ENCODE measurements around the gene EGFLAM. TPM values are rescaled to one million over a fixed set of nuclear protein-coding genes. Genes with fewer than 3 reads are reported as not detected.

The EGFLAM gene
- total RNA-seq, 1 donor from 2014 or later, result 132 TPM

GRCh38 chr5:38265546-38266179, 7.3 kb downstream of the EGFLAM start:
- DNase-seq (ENCODE audit: low spot score), result no peak

GRCh38 chr5:38267372-38267771, 9.0 kb downstream of the EGFLAM start:
- DNase-seq (ENCODE audit: low spot score), result no peak

DNA sequence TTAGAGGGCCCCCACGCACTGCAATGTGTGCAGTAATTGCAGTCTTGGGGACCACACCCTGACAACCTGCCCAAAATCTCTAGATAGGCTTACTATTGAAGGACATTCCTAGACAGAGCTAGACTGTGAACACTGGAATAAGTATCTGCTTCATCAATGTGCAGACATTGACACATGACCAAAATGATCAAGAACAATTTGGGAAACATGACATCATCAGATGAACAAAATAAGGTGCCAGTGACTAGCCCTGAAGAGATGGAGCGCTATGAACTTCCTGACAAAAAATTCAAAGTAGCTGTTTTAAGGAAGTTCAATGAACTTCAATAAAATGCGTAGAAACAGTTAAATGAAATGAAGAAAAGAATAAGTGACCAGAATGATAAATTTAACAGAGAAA, 15.3 kb downstream of the EGFLAM start:
- DNase-seq (ENCODE audit: low spot score), result no peak

GRCh38 chr5:38274370-38274769, 16.0 kb downstream of the EGFLAM start:
- DNase-seq (ENCODE audit: low spot score), result no peak

DNA sequence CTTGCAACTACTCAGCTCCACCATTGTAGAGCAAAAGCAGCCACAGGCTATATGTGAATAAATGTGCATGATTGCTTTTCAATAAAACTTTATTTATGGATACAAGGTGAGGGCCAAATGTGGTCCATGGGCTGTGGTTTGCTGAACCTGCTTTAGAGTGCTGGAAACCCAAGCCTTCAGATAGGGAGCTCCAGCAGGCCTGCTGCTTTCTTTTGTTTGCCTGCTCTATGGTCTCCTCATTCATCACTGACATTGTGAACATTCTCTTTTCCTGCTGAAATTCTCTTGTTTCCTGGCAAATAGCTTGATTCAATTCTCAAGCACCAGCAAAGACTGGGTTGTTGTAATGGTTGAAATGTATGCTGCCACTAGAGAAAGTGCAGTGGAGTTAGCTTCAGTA, 26.0 kb downstream of the EGFLAM start:
- no peak for DNase-seq (ENCODE audit: low spot score)

DNA sequence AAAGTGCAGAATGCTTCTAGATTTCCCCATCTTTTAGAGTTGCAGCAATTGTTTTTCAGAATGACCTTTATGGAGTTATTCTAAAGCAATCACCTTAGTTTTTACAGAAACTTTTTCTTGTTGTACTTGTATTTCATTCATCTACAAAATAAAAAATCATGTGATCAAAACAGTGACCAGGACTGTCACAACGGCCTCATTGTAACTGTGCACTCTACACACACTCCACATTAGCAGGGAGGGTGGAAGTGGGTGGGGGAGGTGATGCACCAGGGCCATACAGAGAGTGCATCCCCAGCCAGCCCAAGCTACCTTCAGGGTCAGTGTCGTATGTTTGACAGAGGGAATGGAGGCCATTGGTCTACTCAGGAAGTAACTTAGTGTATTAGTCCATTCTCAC, 26.9 kb downstream of the EGFLAM start:
- DNase-seq (ENCODE audit: low spot score), result no peak

DNA sequence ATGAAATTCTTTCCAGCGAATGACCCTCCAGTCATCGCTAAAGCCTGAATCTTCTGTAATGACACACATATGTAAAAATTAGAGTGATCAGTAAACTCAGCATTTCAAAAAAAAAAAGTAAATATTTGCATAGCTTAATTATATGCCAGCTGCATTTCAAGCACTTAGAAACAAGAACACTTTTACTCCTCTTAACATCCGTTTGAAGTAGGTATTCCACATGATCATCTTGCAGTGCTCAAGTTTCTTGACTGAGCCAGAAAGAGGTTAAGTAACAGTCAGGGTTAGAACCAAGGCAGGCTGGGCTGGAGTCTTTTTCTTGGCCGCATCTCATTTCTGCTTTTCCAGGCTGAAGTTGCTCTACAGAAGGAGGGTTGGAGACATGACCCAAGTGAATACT, 27.6 kb downstream of the EGFLAM start:
- DNase-seq (ENCODE audit: low spot score), result no peak

DNA sequence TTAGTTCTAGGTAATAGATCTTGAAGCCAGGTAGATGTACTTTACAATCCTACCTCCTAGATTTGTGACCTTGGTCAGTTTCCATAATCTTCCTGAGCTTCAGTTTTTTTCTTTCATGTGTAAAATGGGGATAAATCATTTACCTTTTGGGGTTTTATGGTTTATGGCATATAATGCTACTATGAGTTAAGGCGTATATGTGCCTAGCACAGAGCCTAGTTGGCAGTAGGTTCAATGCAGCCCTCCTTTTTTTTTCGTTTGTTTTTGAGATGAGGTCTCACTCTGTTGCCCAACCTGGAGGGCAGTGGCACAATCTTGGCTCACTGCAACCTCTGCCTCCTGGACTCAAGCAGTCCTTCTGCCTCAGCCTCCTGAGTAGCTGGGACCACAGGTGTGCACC, 28.8 kb downstream of the EGFLAM start:
- no peak for DNase-seq (ENCODE audit: low spot score)

- DNase-seq (ENCODE audit: low spot score), result no peak
These were observed 31.1 kb downstream of the EGFLAM start for GRCh38 chr5:38289457-38289856.

- no peak for DNase-seq (ENCODE audit: low spot score)
These were observed 31.8 kb downstream of the EGFLAM start for GRCh38 chr5:38290028-38290653.

- DNase-seq (ENCODE audit: low spot score), result no peak
These were observed 33.0 kb downstream of the EGFLAM start for GRCh38 chr5:38291355-38291754.

DNA sequence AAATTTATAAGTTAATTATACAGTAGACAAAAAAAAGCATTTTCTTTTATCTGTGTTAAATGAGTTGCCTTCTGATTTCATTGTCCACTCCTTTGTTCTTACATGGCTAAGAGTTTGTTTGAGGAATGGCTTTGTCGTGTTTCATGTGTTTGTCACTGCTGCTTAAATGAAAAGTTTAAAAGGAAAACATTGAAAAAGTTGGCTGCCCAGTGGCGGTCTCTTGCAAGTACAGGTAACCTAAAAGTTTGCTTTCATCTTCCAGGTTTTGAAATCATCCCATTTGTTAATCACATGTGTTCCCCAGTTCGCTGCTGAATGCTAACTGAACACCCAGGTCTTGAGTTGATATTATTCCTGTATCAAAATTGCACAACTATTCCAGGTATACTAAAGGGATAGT, 33.9 kb downstream of the EGFLAM start:
- no peak for DNase-seq (ENCODE audit: low spot score)

- no peak for DNase-seq (ENCODE audit: low spot score)
These were observed 37.4 kb downstream of the EGFLAM start for GRCh38 chr5:38295751-38296150.

DNA sequence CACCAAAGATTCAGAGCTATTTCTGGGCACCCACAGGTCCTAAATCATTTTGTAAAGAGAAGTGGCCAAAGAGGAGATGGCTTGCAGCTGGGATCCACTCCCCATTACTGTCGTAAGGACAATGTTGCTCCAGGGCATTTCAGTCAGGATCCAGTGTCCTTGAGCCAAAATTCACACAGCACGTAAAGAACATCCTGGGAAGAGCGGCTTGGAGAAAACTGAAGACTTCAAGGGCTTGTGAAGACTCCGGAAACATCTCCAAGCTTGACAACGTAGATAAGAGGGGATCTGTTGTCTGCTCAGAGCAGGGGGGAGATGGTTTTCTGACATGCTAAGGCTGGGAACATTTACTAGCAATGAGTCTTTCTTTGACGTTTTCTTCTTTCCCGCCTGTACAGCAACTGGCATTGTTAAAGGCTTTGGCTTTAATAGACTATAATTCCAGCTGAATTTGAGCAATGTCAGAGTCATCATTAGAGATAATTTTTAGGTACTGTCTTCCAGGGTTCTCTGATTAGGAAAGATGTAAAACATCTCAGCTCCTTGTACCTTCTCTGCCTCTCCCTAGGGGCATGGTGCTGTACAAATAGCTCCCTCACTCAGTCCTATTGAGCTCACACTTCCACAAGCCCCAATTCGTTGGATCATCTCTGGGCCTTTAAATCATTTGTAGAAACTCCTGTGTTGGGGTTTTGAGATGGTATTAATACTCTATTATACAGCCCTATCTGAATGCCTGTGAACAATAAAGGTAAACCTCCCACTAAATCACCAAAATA, 39.7 kb downstream of the EGFLAM start:
- DNase-seq (ENCODE audit: low spot score), result no peak

- DNase-seq (ENCODE audit: low spot score), result no peak
These were observed 41.2 kb downstream of the EGFLAM start for GRCh38 chr5:38299585-38299984.

DNA sequence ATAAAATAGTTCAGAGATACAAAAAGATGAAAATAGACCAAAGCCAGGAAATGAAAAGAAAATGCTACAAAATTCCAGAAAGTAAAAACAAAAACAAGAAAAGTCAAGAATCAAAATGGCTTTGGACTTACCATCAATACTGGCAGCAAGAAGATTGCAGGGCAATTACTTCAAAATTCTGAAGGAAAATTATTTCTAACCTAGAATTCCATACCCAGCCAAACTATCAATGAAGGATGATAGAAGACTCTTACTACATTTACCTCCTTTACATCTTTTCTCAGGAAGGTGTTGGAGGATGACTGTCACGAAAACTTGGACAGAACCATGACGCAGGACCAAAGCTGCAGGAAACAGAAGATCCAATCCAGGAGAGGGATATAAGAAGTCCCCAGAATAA, 46.8 kb downstream of the EGFLAM start:
- DNase-seq (ENCODE audit: low spot score), result no peak

DNA sequence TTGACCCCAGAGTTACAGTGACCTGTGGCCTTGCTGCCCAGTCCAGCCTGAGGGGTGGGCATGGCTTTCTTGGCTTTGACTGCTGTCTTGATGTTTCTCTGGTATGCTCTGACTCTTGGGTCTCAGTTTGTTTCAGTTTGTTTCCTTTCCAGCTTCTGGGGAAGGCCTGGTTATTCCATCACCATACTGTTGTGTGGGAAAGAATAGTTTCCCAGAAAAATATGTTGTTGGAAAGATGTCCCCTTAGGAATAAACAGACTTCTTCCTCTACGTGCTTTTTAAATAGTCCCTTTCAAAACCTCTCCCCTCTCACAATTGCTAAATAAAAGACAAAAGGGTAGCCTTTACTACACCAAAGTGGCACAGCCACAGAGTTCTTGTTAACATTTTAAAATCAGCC, 49.5 kb downstream of the EGFLAM start:
- no peak for DNase-seq (ENCODE audit: low spot score)

DNA sequence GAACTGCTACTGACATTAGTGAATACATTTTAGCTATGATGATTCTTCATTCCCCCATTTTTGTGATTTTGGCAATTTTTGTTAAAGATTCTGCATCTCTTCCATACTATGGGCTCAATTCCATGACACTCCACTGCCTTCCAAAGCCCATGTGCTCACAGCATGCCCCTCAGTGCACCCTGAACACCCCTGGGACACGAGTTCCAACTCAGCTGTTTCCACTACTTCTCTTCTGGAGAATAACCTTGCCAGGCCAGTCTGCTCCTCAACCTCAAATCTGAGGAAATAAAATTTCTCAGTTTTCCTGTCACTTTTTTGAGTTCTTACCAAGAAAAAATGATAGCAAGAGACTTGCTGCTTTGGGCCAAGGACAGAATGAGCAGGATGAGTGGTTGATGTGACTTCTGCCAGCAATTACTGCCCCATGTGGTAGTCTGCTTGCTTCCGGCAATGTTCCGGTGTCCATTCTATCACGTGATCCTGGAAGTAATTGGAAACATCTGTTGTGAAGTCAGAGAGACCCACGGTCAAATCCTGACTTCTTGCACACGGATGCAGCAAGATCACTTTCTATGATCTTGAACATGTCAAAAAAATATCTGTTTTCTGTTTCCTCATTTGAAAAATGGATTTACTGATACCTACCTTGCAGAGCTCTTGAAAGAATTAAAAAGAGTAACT, 58.3 kb downstream of the EGFLAM start:
- DNase-seq (ENCODE audit: low spot score), result no peak

GRCh38 chr5:38317868-38318267, 59.5 kb downstream of the EGFLAM start:
- no peak for DNase-seq (ENCODE audit: low spot score)

GRCh38 chr5:38319491-38319890, 61.1 kb downstream of the EGFLAM start:
- no peak for DNase-seq (ENCODE audit: low spot score)

DNA sequence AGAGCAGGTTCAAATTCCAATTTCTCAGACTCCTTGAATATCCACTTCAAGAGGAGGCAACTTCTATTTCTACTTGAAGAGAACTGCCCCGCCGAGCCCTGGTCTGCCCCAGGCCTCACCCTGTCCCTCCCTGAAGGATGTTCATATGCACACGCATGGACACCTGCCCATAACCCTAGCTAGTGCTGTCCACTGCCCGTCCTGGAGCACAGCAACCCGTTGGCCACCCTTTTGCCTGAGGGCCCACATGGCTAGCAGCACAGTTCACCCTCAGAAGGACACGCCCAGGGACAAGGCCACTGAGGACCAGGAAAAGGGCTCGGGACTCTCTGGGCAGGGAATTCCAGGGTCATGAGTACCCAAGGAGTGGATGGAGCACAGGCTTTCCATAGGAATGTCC, 63.6 kb downstream of the EGFLAM start:
- DNase-seq (ENCODE audit: low spot score), result no peak

- no peak for DNase-seq (ENCODE audit: low spot score)
These were observed 65.4 kb downstream of the EGFLAM start for GRCh38 chr5:38323645-38324295.
